Type B pancreatic cell (in vitro differentiated cells): ENCODE measurements around the gene CAPZA2. TPM values are rescaled to one million over a fixed set of nuclear protein-coding genes. Genes with fewer than 3 reads are reported as not detected.

Source experiments
- DNase-seq: peaks from one replicate; pipeline ENCODE4 v3.0.0; 2021; ENCODE audit warnings: mixed read lengths; ENCODE audit not compliant: unreplicated experiment; ENCODE audit errors: extremely low spot score
- H3K27ac Mint-ChIP-seq: 2 replicates; pipeline ENCODE4 v1.8.0; 2021; ENCODE audit warnings: mild to moderate bottlenecking, mixed read lengths
- H3K27me3 Mint-ChIP-seq: 2 replicates; pipeline ENCODE4 v1.8.0; 2021; ENCODE audit warnings: mixed read lengths
- H3K36me3 Mint-ChIP-seq: 2 replicates; pipeline ENCODE4 v1.8.0; 2021; ENCODE audit warnings: mixed read lengths
- H3K4me1 Mint-ChIP-seq: one replicate; pipeline ENCODE4 v1.8.0; 2021; ENCODE audit warnings: mixed read lengths; ENCODE audit not compliant: unreplicated experiment
- H3K4me3 Mint-ChIP-seq: 2 replicates; pipeline ENCODE4 v1.8.0; 2021; ENCODE audit warnings: mild to moderate bottlenecking, mixed read lengths
- H3K9me3 Mint-ChIP-seq: 2 replicates; pipeline ENCODE4 v1.8.0; 2021; ENCODE audit warnings: mixed read lengths
- total RNA-seq: library from RNA; stranded (reverse); gene quantifications from 2 replicates; pipeline ENCODE4 v1.2.1, GENCODE V29; 2021; ENCODE audit warnings: low replicate concordance
- TF ChIP-seq, protein P1 (sequence below): fragments of 200-600 bp; sonication (generic); conservative IDR thresholded peaks from 2 replicates; pipeline ENCODE4 v1.5.0; 2021; ENCODE audit warnings: antibody characterized with exemption, mild to moderate bottlenecking

The CAPZA2 gene
- total RNA-seq, 1 donor from 2014 or later = 167 TPM

DNA sequence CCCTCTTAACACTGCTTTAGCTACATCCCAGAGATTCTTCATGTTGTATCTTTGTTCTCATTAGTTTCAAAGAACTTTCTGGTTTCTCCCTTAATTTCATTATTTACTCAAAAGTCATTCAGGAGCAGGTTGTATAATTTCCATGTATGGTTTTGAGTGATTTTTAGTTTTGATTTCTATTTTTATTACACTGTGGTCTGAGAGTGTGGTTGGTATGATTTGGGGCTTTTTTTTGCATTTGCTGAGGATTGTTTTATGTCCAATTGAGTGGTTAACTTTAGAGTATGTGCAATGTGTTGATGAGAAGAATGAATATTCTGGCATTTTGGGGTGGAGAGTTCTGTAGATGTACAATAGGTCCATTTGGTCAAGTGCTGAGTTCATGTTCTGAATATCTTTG lies 37.9 kb upstream of the CAPZA2 start:
- Mint-ChIP-seq H3K36me3 (no peaks in the 10 kb centered on the region), H3K9me3 (peaks cover 11% of the 10 kb centered on the region), H3K27me3 (no peaks in the 10 kb centered on the region), H3K4me1 (no peaks in the 10 kb centered on the region), H3K4me3 (no peak overlapping the region), H3K27ac (no peak overlapping the region)
- DNase-seq = no peak
- TF ChIP-seq, protein P1, sequence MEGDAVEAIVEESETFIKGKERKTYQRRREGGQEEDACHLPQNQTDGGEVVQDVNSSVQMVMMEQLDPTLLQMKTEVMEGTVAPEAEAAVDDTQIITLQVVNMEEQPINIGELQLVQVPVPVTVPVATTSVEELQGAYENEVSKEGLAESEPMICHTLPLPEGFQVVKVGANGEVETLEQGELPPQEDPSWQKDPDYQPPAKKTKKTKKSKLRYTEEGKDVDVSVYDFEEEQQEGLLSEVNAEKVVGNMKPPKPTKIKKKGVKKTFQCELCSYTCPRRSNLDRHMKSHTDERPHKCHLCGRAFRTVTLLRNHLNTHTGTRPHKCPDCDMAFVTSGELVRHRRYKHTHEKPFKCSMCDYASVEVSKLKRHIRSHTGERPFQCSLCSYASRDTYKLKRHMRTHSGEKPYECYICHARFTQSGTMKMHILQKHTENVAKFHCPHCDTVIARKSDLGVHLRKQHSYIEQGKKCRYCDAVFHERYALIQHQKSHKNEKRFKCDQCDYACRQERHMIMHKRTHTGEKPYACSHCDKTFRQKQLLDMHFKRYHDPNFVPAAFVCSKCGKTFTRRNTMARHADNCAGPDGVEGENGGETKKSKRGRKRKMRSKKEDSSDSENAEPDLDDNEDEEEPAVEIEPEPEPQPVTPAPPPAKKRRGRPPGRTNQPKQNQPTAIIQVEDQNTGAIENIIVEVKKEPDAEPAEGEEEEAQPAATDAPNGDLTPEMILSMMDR = no peak

DNA sequence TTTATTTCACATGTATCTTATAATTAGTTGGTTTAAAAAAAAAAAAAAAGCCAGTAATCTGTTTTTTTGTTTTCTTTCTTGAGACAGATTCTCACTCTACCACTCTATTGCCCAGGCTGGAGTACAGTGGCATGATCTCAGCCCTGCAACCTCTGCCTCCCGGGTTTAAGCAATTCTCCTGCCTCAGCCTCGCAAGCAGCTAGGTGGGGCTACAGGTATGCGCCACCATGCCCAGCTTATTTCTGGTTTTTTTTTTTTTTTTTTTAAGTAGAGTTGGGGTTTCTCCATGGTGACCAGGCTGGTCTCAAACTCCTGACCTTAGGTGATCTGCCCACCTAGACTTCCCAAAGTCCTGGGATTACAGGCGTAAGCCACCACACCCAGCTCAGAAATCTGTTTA lies 34.1 kb upstream of the CAPZA2 start:
- Mint-ChIP-seq H3K27me3 (no peaks in the 10 kb centered on the region), H3K4me3 (no peak overlapping the region), H3K36me3 (no peaks in the 10 kb centered on the region), H3K27ac (no peak overlapping the region), H3K4me1 (no peaks in the 10 kb centered on the region), H3K9me3 (peaks cover 7% of the 10 kb centered on the region)
- TF ChIP-seq, protein P1 = no peak
- DNase-seq = no peak

DNA sequence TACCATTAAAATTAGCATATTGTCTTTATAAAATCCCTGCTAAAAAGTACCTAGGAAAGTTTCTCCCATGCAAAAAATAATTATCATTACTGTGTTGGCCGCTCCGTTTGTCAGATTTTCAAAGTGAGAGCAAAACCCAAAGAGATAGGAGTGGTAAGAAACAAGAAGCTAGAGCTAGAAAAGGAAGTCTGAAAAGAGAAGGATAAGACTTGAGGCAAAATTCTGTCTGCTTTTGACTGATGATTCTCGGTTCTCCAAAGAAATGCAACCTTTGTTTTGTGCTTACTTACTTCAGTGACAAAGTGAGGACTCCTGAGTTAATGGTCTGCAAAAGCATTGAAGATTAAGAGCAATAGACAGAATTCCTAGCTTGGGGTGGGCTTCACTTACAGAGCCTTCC lies 33.3 kb upstream of the CAPZA2 start:
- TF ChIP-seq, protein P1 = no peak
- DNase-seq = no peak
- Mint-ChIP-seq H3K27me3 (no peaks in the 10 kb centered on the region), H3K4me1 (no peaks in the 10 kb centered on the region), H3K9me3 (peaks cover 7% of the 10 kb centered on the region), H3K4me3 (peak overlapping the region; percentile 35), H3K27ac (peak overlapping the region; percentile 84), H3K36me3 (no peaks in the 10 kb centered on the region)

DNA sequence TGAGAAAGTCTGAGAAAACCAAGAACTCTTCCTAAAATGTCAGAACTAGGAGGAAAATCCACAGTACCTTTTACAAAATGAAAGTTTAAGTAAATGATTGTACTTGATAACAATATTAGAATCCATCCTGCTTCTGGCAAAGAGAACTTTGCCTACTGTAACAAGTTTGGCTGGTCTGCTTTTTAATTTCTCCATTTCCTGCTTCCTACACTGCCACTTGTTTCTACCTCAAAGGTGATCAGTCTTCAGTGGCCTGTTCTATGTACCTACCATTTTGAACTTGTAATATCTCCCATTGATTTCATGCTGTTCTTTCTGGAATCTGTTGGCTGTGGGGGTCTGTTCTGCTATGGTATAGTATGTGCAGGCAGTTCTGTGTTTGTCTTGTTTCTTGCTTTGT lies 32.9 kb upstream of the CAPZA2 start:
- no peaks in the 10 kb centered on the region for H3K4me1 Mint-ChIP-seq
- no peaks in the 10 kb centered on the region for H3K27me3 Mint-ChIP-seq
- peaks cover 2% of the 10 kb centered on the region for H3K9me3 Mint-ChIP-seq
- peak overlapping the region; percentile 35 for H3K4me3 Mint-ChIP-seq
- TF ChIP-seq, protein P1 = no peak
- H3K27ac Mint-ChIP-seq = peak overlapping the region; percentile 84
- H3K36me3 Mint-ChIP-seq = no peaks in the 10 kb centered on the region
- DNase-seq = no peak

DNA sequence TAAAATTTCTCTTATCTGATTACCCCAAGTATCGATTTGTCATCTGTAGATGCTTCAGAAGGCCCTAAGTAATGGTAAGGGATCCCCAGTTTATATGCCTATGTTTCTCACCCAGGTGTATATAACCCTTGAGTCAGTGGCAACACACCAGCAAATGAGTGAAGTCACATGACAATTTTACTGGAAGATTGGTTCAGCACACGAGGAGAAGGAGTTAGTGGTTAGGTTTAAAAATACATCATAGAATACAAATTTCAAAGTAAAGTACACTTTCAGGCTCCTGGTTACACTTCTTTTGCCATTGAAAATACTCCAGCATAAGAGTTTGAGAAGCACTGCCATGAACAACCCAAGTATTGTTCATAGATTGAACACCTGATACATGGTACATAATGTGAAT lies 29.7 kb upstream of the CAPZA2 start:
- no peak overlapping the region for H3K27ac Mint-ChIP-seq
- no peak for DNase-seq
- H3K36me3 Mint-ChIP-seq = no peaks in the 10 kb centered on the region
- no peaks in the 10 kb centered on the region for H3K4me1 Mint-ChIP-seq
- no peak overlapping the region for H3K4me3 Mint-ChIP-seq
- TF ChIP-seq, protein P1 = no peak
- H3K27me3 Mint-ChIP-seq = no peaks in the 10 kb centered on the region
- H3K9me3 Mint-ChIP-seq = no peaks in the 10 kb centered on the region
